ENCODE results near the gene MORN2. TPM values are rescaled to one million over a fixed set of nuclear protein-coding genes. Genes with fewer than 3 reads are reported as not detected.

Gene MORN2
- total and polyA plus RNA-seq, 8 donors: 5.5 to 30.6 (median 8.4) TPM

DNA sequence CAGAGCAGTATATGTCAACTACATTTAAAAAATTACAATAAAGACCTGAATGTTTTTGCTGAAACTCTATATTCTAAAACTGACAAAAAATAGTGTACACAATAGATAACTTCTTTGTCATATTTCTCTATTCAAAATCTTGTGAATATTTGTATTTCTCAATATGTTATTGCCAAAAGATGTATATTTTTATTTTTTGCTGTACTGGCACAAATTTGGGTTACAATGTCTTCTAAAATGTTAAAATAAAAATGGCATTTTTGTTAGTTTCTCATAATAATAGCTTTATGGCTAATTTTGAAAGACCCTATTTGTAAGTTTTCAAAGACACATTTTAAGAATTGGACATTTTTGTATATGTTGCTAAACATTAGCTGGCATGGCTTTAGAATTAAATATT lies 13.3 kb downstream of the MORN2 start:
- Histone ChIP-seq H3K9me3 (no peaks in the 10 kb centered on the region), H3K4me1 (no peaks in the 10 kb centered on the region), H3K4me3 (no peak overlapping the region), H3K27ac (no peak overlapping the region), H3K36me3 (no peaks in the 10 kb centered on the region), H3K27me3 (no peaks in the 10 kb centered on the region)
- intact Hi-C loops (cut with DNase I): no loop called here
- no peak for DNase-seq
- peak; percentile 39 for FAIRE-seq
- ATAC-seq: no peak
- TF ChIP-seq, protein P1, sequence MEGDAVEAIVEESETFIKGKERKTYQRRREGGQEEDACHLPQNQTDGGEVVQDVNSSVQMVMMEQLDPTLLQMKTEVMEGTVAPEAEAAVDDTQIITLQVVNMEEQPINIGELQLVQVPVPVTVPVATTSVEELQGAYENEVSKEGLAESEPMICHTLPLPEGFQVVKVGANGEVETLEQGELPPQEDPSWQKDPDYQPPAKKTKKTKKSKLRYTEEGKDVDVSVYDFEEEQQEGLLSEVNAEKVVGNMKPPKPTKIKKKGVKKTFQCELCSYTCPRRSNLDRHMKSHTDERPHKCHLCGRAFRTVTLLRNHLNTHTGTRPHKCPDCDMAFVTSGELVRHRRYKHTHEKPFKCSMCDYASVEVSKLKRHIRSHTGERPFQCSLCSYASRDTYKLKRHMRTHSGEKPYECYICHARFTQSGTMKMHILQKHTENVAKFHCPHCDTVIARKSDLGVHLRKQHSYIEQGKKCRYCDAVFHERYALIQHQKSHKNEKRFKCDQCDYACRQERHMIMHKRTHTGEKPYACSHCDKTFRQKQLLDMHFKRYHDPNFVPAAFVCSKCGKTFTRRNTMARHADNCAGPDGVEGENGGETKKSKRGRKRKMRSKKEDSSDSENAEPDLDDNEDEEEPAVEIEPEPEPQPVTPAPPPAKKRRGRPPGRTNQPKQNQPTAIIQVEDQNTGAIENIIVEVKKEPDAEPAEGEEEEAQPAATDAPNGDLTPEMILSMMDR (IDR thresholded peaks at IDR 0.05): no peak

- Histone ChIP-seq H3K36me3 (no peaks in the 10 kb centered on the region), H3K9me3 (no peaks in the 10 kb centered on the region), H3K27ac (no peak within 1 kb of the TSS), H3K4me1 (no peaks in the 10 kb centered on the region), H3K27me3 (no peaks in the 10 kb centered on the region), H3K4me3 (no peak within 1 kb of the TSS)
- FAIRE-seq: no peak
- intact Hi-C loops (cut with DNase I): no loop called here
- TF ChIP-seq, protein P1 (IDR thresholded peaks at IDR 0.05): no peak
- WGBS, 2 donors: 73 to 78% methylated on average over 3 of the region's 3 CpGs
- no peak for DNase-seq
- ATAC-seq: no peak
Measured at GRCh38 chr2:38889575-38889974, 13.8 kb downstream of the MORN2 start, which contains the start of gene ARHGEF33. Gene ARHGEF33 (plus strand): TSS chr2:38889875. CDS start chr2:38919448, 29,573 bp downstream.

- no peak for ATAC-seq
- no peak overlapping the region for H3K27ac ChIP-seq
Measured at GRCh38 chr2:38892819-38893218, 17.0 kb downstream of the MORN2 start.

DNA sequence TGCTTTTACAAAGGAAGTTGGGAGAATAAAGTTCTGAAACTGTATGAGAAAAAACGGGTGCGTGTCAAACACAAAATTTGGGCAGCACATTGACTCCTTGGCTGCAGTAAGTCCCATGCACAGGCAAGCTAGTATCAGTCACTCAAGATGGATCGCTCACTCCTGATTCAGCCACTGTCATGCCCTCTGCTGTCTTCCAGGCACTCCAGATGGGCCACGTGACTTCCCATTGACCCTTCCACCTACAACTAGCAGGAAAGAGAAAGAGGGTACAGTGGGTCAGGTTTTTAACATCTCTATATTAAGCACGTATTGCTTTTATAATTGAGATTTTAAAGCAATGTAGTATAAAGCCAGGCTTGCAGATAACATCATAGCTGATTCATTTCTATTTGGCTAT lies 22.5 kb downstream of the MORN2 start:
- intact Hi-C loops (cut with DNase I): no loop called here
- no peak for ATAC-seq
- Histone ChIP-seq H3K27me3 (no peaks in the 10 kb centered on the region), H3K4me1 (no peaks in the 10 kb centered on the region), H3K9me3 (no peaks in the 10 kb centered on the region), H3K36me3 (no peaks in the 10 kb centered on the region), H3K4me3 (no peak overlapping the region), H3K27ac (no peak overlapping the region)
- WGBS, 2 donors: 81 to 89% methylated on average over 5 of the region's 5 CpGs
- no peak for DNase-seq
- TF ChIP-seq, protein P1 (IDR thresholded peaks at IDR 0.05): no peak
- FAIRE-seq: no peak

More at GRCh38 chr2:38892819-38893218, 17.0 kb downstream of the MORN2 start:
- DNase-seq (no peak), FAIRE-seq (no peak)
- TF ChIP-seq, protein P1 (IDR thresholded peaks at IDR 0.05): no peak
- Histone ChIP-seq H3K27me3 (no peaks in the 10 kb centered on the region), H3K9me3 (no peaks in the 10 kb centered on the region), H3K4me3 (no peak overlapping the region), H3K36me3 (no peaks in the 10 kb centered on the region), H3K4me1 (no peaks in the 10 kb centered on the region)
- intact Hi-C loops (cut with DNase I): no loop called here

DNA sequence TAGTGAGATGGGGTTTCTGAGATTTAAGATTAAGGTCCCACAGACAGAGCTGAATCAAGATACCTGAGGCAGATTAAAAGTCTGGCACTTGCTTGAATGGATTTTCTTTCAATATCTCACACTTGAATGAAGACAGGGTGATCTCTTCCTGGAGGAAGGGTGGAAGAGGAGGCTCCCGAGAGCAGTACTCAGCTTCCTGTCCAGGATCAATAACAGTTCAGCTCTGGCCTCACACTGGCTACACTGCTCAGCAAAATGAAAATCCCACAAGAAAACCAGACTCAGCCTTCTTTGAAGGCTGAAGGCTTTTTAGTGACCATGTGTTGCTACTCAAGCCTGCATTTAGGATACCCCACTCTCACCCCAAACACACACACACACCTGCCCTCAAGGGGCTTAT lies 24.9 kb downstream of the MORN2 start:
- Histone ChIP-seq H3K36me3 (no peaks in the 10 kb centered on the region), H3K27ac (no peak overlapping the region), H3K9me3 (no peaks in the 10 kb centered on the region), H3K4me1 (no peaks in the 10 kb centered on the region), H3K4me3 (no peak overlapping the region), H3K27me3 (no peaks in the 10 kb centered on the region)
- DNase-seq (no peak), FAIRE-seq (no peak), ATAC-seq (no peak)
- TF ChIP-seq, protein P1 (IDR thresholded peaks at IDR 0.05): no peak
- 56% methylated on average over 1 of the region's 1 CpG for WGBS, 2 donors
- intact Hi-C loops (cut with DNase I): no loop called here

All from pancreas (tissue), 10 donors.